ENCODE measurements around the gene SF3B3.

DNA sequence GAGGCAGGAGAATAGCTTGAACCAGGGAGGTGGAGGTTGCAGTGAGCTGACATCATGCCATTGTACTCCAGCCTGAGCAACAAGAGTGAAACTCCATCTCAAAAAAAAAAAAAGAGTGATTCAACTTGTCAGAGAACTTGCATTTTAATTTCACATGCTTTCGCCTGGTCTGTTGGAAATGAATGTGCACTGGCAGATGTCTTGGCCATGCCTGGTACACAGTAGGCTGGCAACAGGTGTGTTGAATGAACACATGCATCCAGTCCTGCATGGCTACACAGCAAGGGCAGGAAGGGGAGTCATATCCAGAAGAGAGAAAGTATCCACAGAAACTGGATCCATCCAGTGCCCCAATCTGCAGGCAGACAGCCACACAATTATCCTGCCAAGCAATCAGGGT lies 11.8 kb upstream of the SF3B3 start:
- TF ChIP-seq, protein P1, sequence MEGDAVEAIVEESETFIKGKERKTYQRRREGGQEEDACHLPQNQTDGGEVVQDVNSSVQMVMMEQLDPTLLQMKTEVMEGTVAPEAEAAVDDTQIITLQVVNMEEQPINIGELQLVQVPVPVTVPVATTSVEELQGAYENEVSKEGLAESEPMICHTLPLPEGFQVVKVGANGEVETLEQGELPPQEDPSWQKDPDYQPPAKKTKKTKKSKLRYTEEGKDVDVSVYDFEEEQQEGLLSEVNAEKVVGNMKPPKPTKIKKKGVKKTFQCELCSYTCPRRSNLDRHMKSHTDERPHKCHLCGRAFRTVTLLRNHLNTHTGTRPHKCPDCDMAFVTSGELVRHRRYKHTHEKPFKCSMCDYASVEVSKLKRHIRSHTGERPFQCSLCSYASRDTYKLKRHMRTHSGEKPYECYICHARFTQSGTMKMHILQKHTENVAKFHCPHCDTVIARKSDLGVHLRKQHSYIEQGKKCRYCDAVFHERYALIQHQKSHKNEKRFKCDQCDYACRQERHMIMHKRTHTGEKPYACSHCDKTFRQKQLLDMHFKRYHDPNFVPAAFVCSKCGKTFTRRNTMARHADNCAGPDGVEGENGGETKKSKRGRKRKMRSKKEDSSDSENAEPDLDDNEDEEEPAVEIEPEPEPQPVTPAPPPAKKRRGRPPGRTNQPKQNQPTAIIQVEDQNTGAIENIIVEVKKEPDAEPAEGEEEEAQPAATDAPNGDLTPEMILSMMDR (IDR thresholded peaks at IDR 0.05) = no peak
- no peak for TF ChIP-seq POLR2A (IDR thresholded peaks at IDR 0.05)

Data from thyroid gland (tissue), 4 donors.